GM21737 (cell line): ENCODE results near the gene ZNF500.
"Not testable (repeated sequence)": the region's sequence is repeated elsewhere in the genome, so short reads cannot be mapped to it uniquely, and the experiment has no call there.

ENCODE experiments used
- ATAC-seq: cut with Tn5 transposase; IDR thresholded peaks from one replicate; pipeline ENCODE4 v1.9.1; 2021; ENCODE audit warnings: mild to moderate bottlenecking, moderate library complexity; ENCODE audit not compliant: unreplicated experiment

Gene ZNF500

GRCh38 chr16:4796982-4797804, 30.2 kb upstream of the ZNF500 start:
- ATAC-seq = no peak

DNA sequence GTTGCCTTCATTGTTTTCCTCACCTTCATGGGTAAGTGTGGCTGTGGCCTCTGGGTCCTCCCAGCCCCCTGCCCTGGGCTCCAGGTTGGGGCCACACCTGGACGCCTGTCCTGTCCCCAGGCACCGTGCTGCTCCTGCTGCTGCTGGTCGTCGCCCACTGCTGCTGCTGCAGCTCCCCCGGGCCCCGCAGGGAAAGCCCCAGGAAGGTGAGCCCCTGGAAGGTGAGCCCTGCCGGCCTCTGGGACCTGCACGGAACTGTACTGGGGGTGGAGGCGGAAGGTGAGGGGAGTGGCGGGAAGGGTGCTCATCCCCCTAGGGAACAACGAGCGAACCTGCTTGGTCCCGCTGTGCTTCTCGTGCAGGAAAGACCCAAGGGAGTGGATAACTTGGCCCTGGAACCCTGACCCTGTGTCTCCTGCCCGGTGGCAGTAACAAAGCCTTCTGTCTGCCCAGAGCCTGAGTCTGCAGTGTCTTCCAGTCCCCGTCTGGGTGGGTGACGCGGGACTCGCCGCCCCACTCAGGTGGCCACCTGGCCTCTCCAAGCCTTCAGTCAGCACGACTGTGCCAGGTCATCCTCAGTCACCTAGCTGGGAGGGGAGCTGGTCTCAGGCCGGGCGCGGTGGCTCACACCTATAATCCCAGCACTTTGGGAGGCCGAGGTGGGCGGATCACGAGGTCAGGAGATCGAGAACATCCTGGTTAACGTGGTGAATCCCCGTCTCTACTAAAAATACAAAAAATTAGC, 29.0 kb upstream of the ZNF500 start:
- ATAC-seq = no peak

GRCh38 chr16:4795181-4795827, 28.3 kb upstream of the ZNF500 start, which contains the start of gene SMIM22:
Gene SMIM22 (plus strand): TSS chr16:4795369. CDS start chr16:4795735, 366 bp downstream.
- no peak for ATAC-seq

DNA sequence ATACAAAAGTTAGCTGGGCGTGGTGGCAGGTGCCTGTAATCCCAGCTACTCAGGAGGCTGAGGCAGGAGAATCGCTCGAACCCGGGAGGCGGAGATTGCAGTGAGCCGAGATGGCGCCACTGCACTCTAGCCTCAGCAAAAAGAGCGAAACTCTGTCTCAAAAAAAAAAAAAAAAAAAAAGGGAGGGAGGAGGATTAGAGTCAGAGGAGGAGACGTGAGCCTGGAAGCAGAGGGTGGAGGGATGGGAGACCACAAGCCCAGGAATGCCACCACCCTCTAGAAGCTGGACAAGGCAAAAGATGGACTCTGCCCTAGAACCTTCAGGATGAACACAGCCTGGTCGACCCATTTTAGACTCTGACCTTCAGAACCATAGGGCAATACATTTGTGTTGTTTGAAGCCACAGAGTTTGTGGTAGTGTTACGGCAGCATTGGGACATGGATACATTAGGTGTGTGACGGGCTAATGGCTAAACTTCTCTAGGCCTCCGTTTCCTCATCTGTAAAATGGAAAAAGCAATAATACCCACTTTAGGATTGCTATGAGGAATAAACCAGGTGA, 26.1 kb upstream of the ZNF500 start:
- no peak for ATAC-seq

- no peak for ATAC-seq
These were observed 23.9 kb upstream of the ZNF500 start for GRCh38 chr16:4790871-4791270.

- ATAC-seq = no peak
These were observed 23.3 kb upstream of the ZNF500 start for GRCh38 chr16:4790261-4790660.

- no peak for ATAC-seq
These were observed 21.9 kb upstream of the ZNF500 start for GRCh38 chr16:4788910-4789309.

GRCh38 chr16:4788489-4788889, 21.5 kb upstream of the ZNF500 start:
- no peak for ATAC-seq

DNA sequence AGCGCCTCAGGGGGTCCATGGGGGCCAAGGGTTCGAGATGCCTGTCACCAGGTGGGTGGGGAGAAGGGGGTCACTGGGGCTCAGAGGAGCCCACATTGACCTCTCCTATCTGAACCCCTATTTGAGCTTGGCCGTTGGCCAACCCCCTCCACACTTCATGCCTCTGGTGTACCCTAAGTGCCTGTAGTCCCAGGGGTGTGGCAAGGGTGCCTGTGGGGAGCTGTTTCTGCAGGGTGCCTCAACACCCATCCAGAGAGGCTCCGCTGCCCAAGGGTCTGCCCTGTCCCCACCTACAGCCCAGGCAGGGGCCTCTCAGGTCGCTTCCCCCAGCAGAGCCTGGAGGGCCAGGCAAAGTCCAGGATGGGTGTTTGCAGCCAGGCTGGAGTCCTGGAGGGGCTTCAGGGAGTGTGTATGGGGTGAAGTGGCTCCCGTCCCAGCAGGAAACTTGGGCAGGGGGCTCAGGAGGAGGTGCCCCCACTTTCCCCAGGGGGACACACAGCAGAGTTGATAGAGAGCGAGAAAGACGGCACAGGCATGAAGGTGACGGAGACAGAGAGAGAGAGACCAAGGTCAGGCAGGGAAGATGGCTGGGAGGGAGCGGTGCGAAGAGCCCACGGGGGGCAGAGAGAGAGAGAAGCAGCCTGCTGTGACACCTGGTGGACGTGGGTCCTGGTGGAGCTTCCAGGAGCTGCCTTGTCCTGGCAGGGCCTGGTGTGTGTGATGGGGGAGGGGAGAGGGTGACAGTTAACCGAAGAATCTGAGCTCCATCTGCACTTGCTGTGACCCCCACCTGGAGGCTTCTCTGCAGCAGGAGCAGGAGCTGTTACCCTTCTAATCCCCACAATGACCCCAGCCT, 20.9 kb upstream of the ZNF500 start, which contains the start of gene SEPTIN12:
Gene SEPTIN12 (minus strand): TSS at position 719 of the 856 bp plus-strand sequence. CDS start 700 bp downstream, at position 19.
- no peak for ATAC-seq

DNA sequence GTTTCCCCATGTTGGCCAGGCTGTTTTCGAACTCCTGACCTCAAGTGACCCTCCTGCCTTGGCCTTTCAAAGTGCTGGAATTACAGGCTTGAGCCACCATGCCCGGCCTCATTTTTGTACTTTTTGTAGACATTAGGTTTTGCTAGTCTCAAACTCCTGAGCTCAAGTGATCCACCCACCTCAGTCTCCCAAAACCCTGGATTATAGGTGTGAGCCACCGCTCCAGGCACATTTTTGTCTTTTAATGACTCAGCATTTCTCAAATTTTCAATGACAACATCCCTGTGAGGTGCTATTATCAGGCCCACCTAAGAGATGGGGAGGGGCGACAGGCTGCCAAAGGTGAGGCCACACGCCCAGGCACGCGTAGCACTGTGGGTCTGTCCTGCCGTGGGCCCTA, 20.1 kb upstream of the ZNF500 start:
- ATAC-seq = no peak

- no peak for ATAC-seq
These were observed 18.9 kb upstream of the ZNF500 start for GRCh38 chr16:4785758-4786433.

GRCh38 chr16:4784444-4784987, 17.6 kb upstream of the ZNF500 start:
- not testable (repeated sequence) for ATAC-seq

DNA sequence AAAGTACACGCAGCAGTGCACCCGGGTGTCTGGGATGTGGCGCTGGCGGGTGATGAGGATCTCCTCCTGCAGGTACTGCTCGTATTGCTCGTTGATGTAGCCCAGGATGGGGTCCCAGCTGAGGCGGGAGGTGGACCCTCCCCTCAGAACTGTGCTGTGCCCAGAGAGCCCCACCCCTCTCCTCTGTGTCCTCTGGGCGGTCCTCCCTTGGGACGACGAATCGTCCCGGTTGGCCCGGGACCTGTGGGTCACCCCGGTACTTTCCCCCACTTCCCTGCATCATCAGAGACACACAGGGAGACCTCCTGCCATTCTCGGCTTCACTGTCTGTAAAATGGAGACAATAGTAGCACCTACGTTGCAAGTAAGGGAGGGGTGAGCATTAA, 17.0 kb upstream of the ZNF500 start:
- no peak for ATAC-seq

DNA sequence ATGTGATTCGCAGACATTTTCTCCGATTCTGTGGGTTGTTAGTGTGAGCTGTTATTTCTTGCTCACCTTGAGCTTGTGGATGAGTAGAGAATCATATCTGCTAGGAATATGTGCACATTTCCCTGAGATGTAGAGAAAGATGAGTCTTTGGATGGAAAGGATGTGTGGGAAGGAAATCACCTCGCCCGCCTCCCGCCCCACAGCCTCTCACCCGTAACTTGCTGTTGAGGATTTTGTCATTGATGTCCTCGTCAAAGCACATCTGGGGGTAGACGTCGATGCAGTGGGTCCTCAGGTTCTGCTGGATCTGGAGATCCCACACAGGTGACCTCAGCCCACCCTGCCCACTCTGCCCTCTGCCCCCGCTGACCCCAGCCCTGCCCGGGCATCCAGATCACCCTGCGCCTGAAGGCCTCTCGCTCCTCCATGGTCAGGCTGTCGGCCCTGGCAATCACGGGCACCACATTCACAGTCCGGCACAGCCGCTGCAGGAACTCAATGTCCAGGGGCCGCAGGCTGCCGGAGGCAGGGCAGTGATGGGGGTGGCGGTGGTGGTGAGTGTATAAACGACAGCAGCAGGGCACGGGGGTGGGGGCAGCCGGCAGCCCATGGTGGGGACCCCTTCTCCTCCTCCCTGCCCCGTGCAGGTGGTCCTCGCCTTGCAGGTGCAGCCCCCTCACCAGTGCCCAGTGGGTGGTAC, 16.4 kb upstream of the ZNF500 start:
- no peak for ATAC-seq

DNA sequence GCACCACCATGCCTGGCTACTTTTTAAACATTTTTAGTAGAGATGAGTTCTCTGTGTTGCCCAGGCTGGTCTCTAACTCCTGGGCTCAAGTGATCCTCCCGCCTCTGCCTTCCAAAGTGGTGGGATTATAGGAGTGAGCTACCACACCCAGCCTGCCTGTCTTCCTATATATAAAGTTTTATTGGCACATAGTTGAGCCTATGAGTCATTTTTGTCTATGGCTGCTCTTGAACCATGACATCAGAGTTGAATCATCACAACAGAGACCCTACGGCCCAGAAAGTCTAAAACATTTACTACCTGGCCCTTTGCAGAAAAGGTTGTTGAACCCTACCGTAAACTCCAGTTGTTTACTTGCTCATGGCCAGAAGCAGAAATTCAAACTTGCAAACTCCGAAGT, 13.3 kb upstream of the ZNF500 start:
- ATAC-seq = no peak

DNA sequence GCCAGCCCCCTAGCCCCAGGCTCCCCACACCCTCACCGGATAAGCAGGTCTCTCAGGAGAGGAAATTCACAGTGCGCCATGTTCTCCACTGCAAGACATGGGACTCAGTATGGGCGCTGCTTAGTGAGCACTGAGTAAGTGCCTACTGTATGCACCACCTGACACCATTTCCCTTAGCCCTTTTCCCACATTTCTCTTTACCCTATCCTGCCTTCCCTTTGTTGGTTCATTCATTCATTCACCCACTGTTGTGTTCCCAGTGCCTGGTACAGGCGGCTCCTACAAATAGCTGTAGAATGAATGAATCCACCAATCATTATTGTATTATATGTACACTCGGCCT, 11.1 kb upstream of the ZNF500 start:
- ATAC-seq = no peak

- no peak for ATAC-seq
These were observed 10.5 kb upstream of the ZNF500 start for GRCh38 chr16:4777339-4778049.

DNA sequence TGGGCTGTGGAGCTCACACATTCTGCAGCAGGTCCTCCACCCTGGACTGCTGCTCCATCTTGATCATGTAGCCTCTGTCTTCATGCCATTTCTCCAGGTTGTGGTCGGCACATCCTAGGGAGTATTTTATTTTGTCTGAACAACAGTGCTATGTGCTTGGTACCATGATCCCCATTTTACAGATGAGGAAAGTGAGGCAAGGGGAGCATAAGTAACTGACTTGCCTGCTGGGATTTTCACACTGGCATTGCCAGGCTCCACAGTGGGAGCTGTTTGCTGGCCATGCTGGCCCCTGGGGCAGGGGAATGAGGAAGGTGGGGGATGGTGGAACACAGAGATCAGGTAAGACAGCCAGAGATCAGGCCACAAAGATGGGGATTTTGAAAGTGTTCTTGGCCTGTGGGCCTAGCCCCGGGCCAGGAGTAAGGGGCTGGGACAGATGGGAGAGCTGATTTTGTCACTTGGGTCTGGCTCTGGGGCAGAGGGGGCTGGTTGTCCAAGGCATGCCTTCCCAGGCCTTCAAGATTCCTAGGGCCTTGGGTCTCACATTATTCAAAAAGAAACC, 9.3 kb upstream of the ZNF500 start:
- ATAC-seq = no peak
